Activated naive CD4-positive, alpha-beta T cell treated with anti-CD3 and anti-CD28 coated beads for 36 hours (primary cell): Measurements from ENCODE around the gene INTS11. TPM values are rescaled to one million over a fixed set of nuclear protein-coding genes. Genes with fewer than 3 reads are reported as not detected.

ENCODE experiments used
- CTCF ChIA-PET: fragments of 350-600 bp; sonication (Branson Sonifier 250); formaldehyde crosslinking; loops from one replicate; lab custom pipeline; 2021; ENCODE audit warnings: antibody characterized with exemption; lab: Charles Lee
- DNase-seq: peaks from one replicate; pipeline ENCODE4 v3.0.0-alpha.2; 2020
- H3K27ac Mint-ChIP-seq: one replicate; pipeline ENCODE4 v1.8.0; 2021; ENCODE audit warnings: mild to moderate bottlenecking, mixed read lengths
- H3K27me3 Mint-ChIP-seq: one replicate; pipeline ENCODE4 v1.8.0; 2021; ENCODE audit warnings: low read depth, mixed read lengths
- H3K36me3 Mint-ChIP-seq: one replicate; pipeline ENCODE4 v1.8.0; 2021; ENCODE audit warnings: low read depth, mixed read lengths
- H3K4me1 Mint-ChIP-seq: one replicate; pipeline ENCODE4 v1.8.0; 2021; ENCODE audit warnings: low read depth, mixed read lengths
- H3K4me3 Mint-ChIP-seq: one replicate; pipeline ENCODE4 v1.8.0; 2021; ENCODE audit warnings: mild to moderate bottlenecking, moderate library complexity, mixed read lengths
- H3K9me3 Mint-ChIP-seq: one replicate; pipeline ENCODE4 v1.8.0; 2021; ENCODE audit warnings: mixed read lengths
- intact Hi-C: fragments of 100-400 bp; cut with micrococcal nuclease; formaldehyde crosslinking; loops from one replicate; pipeline ENCODE4 v1.15.1; 2023
- total RNA-seq, 2 experiments: library from RNA; stranded (reverse); gene quantifications; one replicate each; pipeline ENCODE4 v1.2.3, GENCODE V29; 2021

The INTS11 gene
- total RNA-seq, 2 experiments from 2014 or later, result 117 to 118 TPM

GRCh38 chr1:1310476-1311053 is 13.9 kb downstream of the INTS11 start:
- CTCF ChIA-PET, result interaction anchor here (1.3 kb wide), 1 partner anchor 188 kb away, joined by 6 read pairs; no protein-coding TSS in a partner anchor

GRCh38 chr1:1310109-1310385 is 14.4 kb downstream of the INTS11 start:
- no peaks in the 10 kb centered on the region for H3K9me3 Mint-ChIP-seq
- DNase-seq, result no peak
- H3K4me3 Mint-ChIP-seq, result peak overlapping the region; percentile 68
- H3K4me1 Mint-ChIP-seq, result peaks cover 22% of the 10 kb centered on the region
- peaks cover 5% of the 10 kb centered on the region for H3K36me3 Mint-ChIP-seq
- no peak overlapping the region for H3K27ac Mint-ChIP-seq
- intact Hi-C loops, result no loop called here
- H3K27me3 Mint-ChIP-seq, result no peaks in the 10 kb centered on the region
- CTCF ChIA-PET, result interaction anchor here (1.3 kb wide), 1 partner anchor 188 kb away, joined by 6 read pairs; no protein-coding TSS in a partner anchor

More at GRCh38 chr1:1310476-1311053, 13.9 kb downstream of the INTS11 start:
- DNase-seq, result no peak
- H3K9me3 Mint-ChIP-seq, result no peaks in the 10 kb centered on the region
- no peak overlapping the region for H3K27ac Mint-ChIP-seq
- peaks cover 18% of the 10 kb centered on the region for H3K4me1 Mint-ChIP-seq
- H3K4me3 Mint-ChIP-seq, result peak overlapping the region; percentile 18
- intact Hi-C loops, result no loop called here
- no peaks in the 10 kb centered on the region for H3K27me3 Mint-ChIP-seq
- H3K36me3 Mint-ChIP-seq, result peaks cover 5% of the 10 kb centered on the region

- Mint-ChIP-seq H3K27me3 (no peaks in the 10 kb centered on the region), H3K27ac (no peak overlapping the region), H3K4me1 (peaks cover 23% of the 10 kb centered on the region), H3K4me3 (peak overlapping the region; percentile 68), H3K36me3 (peaks cover 5% of the 10 kb centered on the region), H3K9me3 (no peaks in the 10 kb centered on the region)
- intact Hi-C loops, result loop anchor here (2.0 to 5.0 kb wide), 2 partner anchors 198 to 277 kb away; no protein-coding TSS in a partner anchor
- CTCF ChIA-PET, result interaction anchor here (1.3 kb wide), 1 partner anchor 187 kb away, joined by 6 read pairs; no protein-coding TSS in a partner anchor
- DNase-seq, result no peak
These were observed 15.0 kb downstream of the INTS11 start for GRCh38 chr1:1309251-1310108.

GRCh38 chr1:1308756-1309250 is 15.7 kb downstream of the INTS11 start:
- Mint-ChIP-seq H3K9me3 (no peaks in the 10 kb centered on the region), H3K36me3 (peaks cover 5% of the 10 kb centered on the region), H3K4me3 (peak overlapping the region; percentile 76), H3K4me1 (peaks cover 23% of the 10 kb centered on the region), H3K27ac (peak overlapping the region; percentile 53), H3K27me3 (no peaks in the 10 kb centered on the region)
- intact Hi-C loops, result loop anchor here (1.0 to 5.0 kb wide), 9 partner anchors 15 to 309 kb away; partner anchors contain the start of genes AURKAIP1, B3GALT6, C1orf159 and CPTP
- no peak for DNase-seq
- CTCF ChIA-PET, result no interaction called here

- Mint-ChIP-seq H3K27me3 (no peaks in the 10 kb centered on the region), H3K4me1 (peaks cover 23% of the 10 kb centered on the region), H3K9me3 (no peaks in the 10 kb centered on the region), H3K27ac (peak within 1 kb of the TSS; percentile 77), H3K36me3 (peaks cover 3% of the 10 kb centered on the region), H3K4me3 (peak within 1 kb of the TSS; percentile 79)
- intact Hi-C loops, result loop anchor here (1.0 to 5.0 kb wide), 9 partner anchors 16 to 308 kb away; partner anchors contain the start of genes AURKAIP1, B3GALT6, C1orf159 and CPTP
- CTCF ChIA-PET, result interaction anchor here (1.3 kb wide), 1 partner anchor 38 kb away, joined by 5 read pairs; no protein-coding TSS in a partner anchor
- peak; percentile 88 for DNase-seq
These were observed 16.3 kb downstream of the INTS11 start, which contains the start of the genes ACAP3 and PUSL1 for GRCh38 chr1:1307923-1308755. TSS of gene ACAP3 (minus strand) at chr1:1307930. CDS start at chr1:1307815, 115 bp downstream. TSS of gene PUSL1 (plus strand) at chr1:1308597. CDS start at chr1:1308644, 47 bp downstream.

- DNase-seq, result no peak
- no peaks in the 10 kb centered on the region for H3K27me3 Mint-ChIP-seq
- CTCF ChIA-PET, result interaction anchor here (1.3 kb wide), 1 partner anchor 39 kb away, joined by 5 read pairs; no protein-coding TSS in a partner anchor
- peaks cover 3% of the 10 kb centered on the region for H3K36me3 Mint-ChIP-seq
- peak overlapping the region; percentile 78 for H3K4me3 Mint-ChIP-seq
- H3K27ac Mint-ChIP-seq, result no peak overlapping the region
- intact Hi-C loops, result loop anchor here (5.0 kb wide), 1 partner anchor 200 kb away; no protein-coding TSS in a partner anchor
- H3K9me3 Mint-ChIP-seq, result no peaks in the 10 kb centered on the region
- peaks cover 23% of the 10 kb centered on the region for H3K4me1 Mint-ChIP-seq
These were observed 17.1 kb downstream of the INTS11 start for GRCh38 chr1:1307261-1307922.

GRCh38 chr1:1306661-1307260 is 17.7 kb downstream of the INTS11 start:
- Mint-ChIP-seq H3K36me3 (peaks cover 3% of the 10 kb centered on the region), H3K27me3 (no peaks in the 10 kb centered on the region), H3K27ac (no peak overlapping the region), H3K9me3 (no peaks in the 10 kb centered on the region), H3K4me3 (peak overlapping the region; percentile 78), H3K4me1 (peaks cover 23% of the 10 kb centered on the region)
- CTCF ChIA-PET, result interaction anchor here (1.3 kb wide), 1 partner anchor 40 kb away, joined by 5 read pairs; no protein-coding TSS in a partner anchor
- no peak for DNase-seq
- intact Hi-C loops, result loop anchor here (5.0 kb wide), 1 partner anchor 201 kb away; no protein-coding TSS in a partner anchor

GRCh38 chr1:1306070-1306660 is 18.3 kb downstream of the INTS11 start:
- H3K36me3 Mint-ChIP-seq, result peaks cover 3% of the 10 kb centered on the region
- no peaks in the 10 kb centered on the region for H3K9me3 Mint-ChIP-seq
- no peaks in the 10 kb centered on the region for H3K27me3 Mint-ChIP-seq
- H3K27ac Mint-ChIP-seq, result peak overlapping the region; percentile 54
- intact Hi-C loops, result loop anchor here (5.0 kb wide), 1 partner anchor 201 kb away; no protein-coding TSS in a partner anchor
- peak overlapping the region; percentile 78 for H3K4me3 Mint-ChIP-seq
- peak; percentile 49 for DNase-seq
- CTCF ChIA-PET, result interaction anchor here (1.2 kb wide), 1 partner anchor 242 kb away, joined by 4 read pairs; no protein-coding TSS in a partner anchor
- H3K4me1 Mint-ChIP-seq, result peaks cover 23% of the 10 kb centered on the region

- H3K4me1 Mint-ChIP-seq, result peaks cover 21% of the 10 kb centered on the region
- no peaks in the 10 kb centered on the region for H3K9me3 Mint-ChIP-seq
These were observed 19.0 kb downstream of the INTS11 start for GRCh38 chr1:1305300-1306069.

More at GRCh38 chr1:1305300-1306069, 19.0 kb downstream of the INTS11 start:
- Mint-ChIP-seq H3K36me3 (no peaks in the 10 kb centered on the region), H3K27me3 (no peaks in the 10 kb centered on the region), H3K27ac (peak overlapping the region; percentile 54), H3K4me3 (peak overlapping the region; percentile 78)
- CTCF ChIA-PET, result interaction anchor here (0.6 to 1.2 kb wide), 3 partner anchors 66 to 288 kb away, joined by 3 to 4 read pairs (median 3); no protein-coding TSS in a partner anchor
- intact Hi-C loops, result loop anchor here (1.0 to 5.0 kb wide), 2 partner anchors 67 to 202 kb away; no protein-coding TSS in a partner anchor
- DNase-seq, result peak; percentile 69
